Stomach (tissue), 4 donors: ENCODE measurements around the gene WASF3.

Source experiments
- EP300 ChIP-seq: sonication (generic); formaldehyde crosslinking; IDR thresholded peaks from one replicate; pipeline ENCODE4 v1.6.1; 2017; ENCODE audit warnings: antibody characterized with exemption
- POLR2A ChIP-seq, 4 donors: fragments of 450-650 bp; IDR thresholded peaks; one replicate each; pipeline ENCODE4 v1.6.1; 2016; ENCODE audit warnings: antibody characterized with exemption in 4 of 4, control low read depth in 2 of 4, mild to moderate bottlenecking in 1 of 4, moderate library complexity in 1 of 4
- TF ChIP-seq, protein P1 (sequence below), 7 experiments: fragments of 450-650 bp in 4 of 7; fragments of 200-600 bp in 3 of 7; sonication (generic) in 3 of 7; IDR thresholded peaks; one replicate each; pipeline ENCODE4 v1.5.1; 2016 to 2019; ENCODE audit warnings: antibody characterized with exemption in 7 of 7, control low read depth in 2 of 7, mild to moderate bottlenecking in 1 of 7

GRCh38 chr13:26688980-26689379 is 131.5 kb downstream of the WASF3 start:
- TF ChIP-seq, protein P1, sequence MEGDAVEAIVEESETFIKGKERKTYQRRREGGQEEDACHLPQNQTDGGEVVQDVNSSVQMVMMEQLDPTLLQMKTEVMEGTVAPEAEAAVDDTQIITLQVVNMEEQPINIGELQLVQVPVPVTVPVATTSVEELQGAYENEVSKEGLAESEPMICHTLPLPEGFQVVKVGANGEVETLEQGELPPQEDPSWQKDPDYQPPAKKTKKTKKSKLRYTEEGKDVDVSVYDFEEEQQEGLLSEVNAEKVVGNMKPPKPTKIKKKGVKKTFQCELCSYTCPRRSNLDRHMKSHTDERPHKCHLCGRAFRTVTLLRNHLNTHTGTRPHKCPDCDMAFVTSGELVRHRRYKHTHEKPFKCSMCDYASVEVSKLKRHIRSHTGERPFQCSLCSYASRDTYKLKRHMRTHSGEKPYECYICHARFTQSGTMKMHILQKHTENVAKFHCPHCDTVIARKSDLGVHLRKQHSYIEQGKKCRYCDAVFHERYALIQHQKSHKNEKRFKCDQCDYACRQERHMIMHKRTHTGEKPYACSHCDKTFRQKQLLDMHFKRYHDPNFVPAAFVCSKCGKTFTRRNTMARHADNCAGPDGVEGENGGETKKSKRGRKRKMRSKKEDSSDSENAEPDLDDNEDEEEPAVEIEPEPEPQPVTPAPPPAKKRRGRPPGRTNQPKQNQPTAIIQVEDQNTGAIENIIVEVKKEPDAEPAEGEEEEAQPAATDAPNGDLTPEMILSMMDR (IDR thresholded peaks at IDR 0.05) = no peak
- no peak for TF ChIP-seq EP300
- TF ChIP-seq POLR2A (IDR thresholded peaks at IDR 0.05) = no peak
